Endothelial cell (in vitro differentiated cells): ENCODE measurements around the gene DGCR8. TPM values are rescaled to one million over a fixed set of nuclear protein-coding genes. Genes with fewer than 3 reads are reported as not detected.
"Not testable (repeated sequence)": the region's sequence is repeated elsewhere in the genome, so short reads cannot be mapped to it uniquely, and the experiment has no call there.

Experiments
- DNase-seq: peaks from one replicate; pipeline ENCODE4 v3.0.0; 2021; ENCODE audit warnings: low spot score
- H3K27ac Mint-ChIP-seq: one replicate; pipeline ENCODE4 v1.8.0; 2021; ENCODE audit warnings: mixed read lengths, inconsistent platforms; ENCODE audit not compliant: unreplicated experiment
- H3K27me3 Mint-ChIP-seq: one replicate; pipeline ENCODE4 v1.8.0; 2021; ENCODE audit warnings: mild to moderate bottlenecking, moderate library complexity, mixed read lengths, inconsistent platforms; ENCODE audit not compliant: unreplicated experiment
- H3K36me3 Mint-ChIP-seq: one replicate; pipeline ENCODE4 v1.8.0; 2021; ENCODE audit warnings: mild to moderate bottlenecking, low read depth, mixed read lengths, inconsistent platforms; ENCODE audit not compliant: unreplicated experiment
- H3K4me1 Mint-ChIP-seq: one replicate; pipeline ENCODE4 v1.8.0; 2021; ENCODE audit warnings: mild to moderate bottlenecking, mixed read lengths, inconsistent platforms; ENCODE audit not compliant: unreplicated experiment
- H3K4me3 Mint-ChIP-seq: one replicate; pipeline ENCODE4 v1.8.0; 2021; ENCODE audit warnings: mild to moderate bottlenecking, mixed read lengths, inconsistent platforms; ENCODE audit not compliant: unreplicated experiment
- H3K9me3 Mint-ChIP-seq: one replicate; pipeline ENCODE4 v1.8.0; 2021; ENCODE audit warnings: mixed read lengths, inconsistent platforms; ENCODE audit not compliant: unreplicated experiment
- CTCF ChIP-seq: fragments of 200-600 bp; sonication (generic); IDR thresholded peaks from one replicate; pipeline ENCODE4 v1.5.0; 2021; ENCODE audit warnings: antibody characterized with exemption; ENCODE audit not compliant: unreplicated experiment
- microRNA-seq: library from miRNA; unstranded; fragments of <30 nt; microRNA quantifications from one replicate; pipeline ENCODE4, GENCODE V29; 2020; ENCODE audit not compliant: unreplicated experiment
- total RNA-seq: library from RNA; stranded (reverse); fragmentation: NEBNext Ultra II Directional; extraction: Animal tissue kit (Norgen Biotek cat#: 25700); gene quantifications from one replicate; pipeline ENCODE4 v1.2.1, GENCODE V29; 2021; ENCODE audit not compliant: unreplicated experiment

Gene DGCR8
- total RNA-seq, 1 donor from 2014 or later = 46.6 TPM

- H3K27ac Mint-ChIP-seq = no peak overlapping the region
- TF ChIP-seq CTCF = no peak
- no peaks in the 10 kb centered on the region for H3K9me3 Mint-ChIP-seq
- H3K36me3 Mint-ChIP-seq = no peaks in the 10 kb centered on the region
- H3K4me3 Mint-ChIP-seq = no peak overlapping the region
- no peak for DNase-seq
- peaks cover 4% of the 10 kb centered on the region for H3K27me3 Mint-ChIP-seq
- H3K4me1 Mint-ChIP-seq = no peaks in the 10 kb centered on the region
Measured at GRCh38 chr22:20158391-20159036, 78.5 kb downstream of the DGCR8 start.

GRCh38 chr22:20159076-20159475 is 79.0 kb downstream of the DGCR8 start:
- no peak for TF ChIP-seq CTCF
- Mint-ChIP-seq H3K4me1 (no peaks in the 10 kb centered on the region), H3K27ac (no peak overlapping the region), H3K4me3 (no peak overlapping the region), H3K27me3 (peaks cover 2% of the 10 kb centered on the region), H3K36me3 (peaks cover under 1% of the 10 kb centered on the region), H3K9me3 (no peaks in the 10 kb centered on the region)
- DNase-seq = no peak

- H3K4me3 Mint-ChIP-seq, H3K27me3 Mint-ChIP-seq, H3K27ac Mint-ChIP-seq, H3K36me3 Mint-ChIP-seq, H3K9me3 Mint-ChIP-seq, DNase-seq, H3K4me1 Mint-ChIP-seq: not testable (repeated sequence)
Measured at GRCh38 chr22:20159531-20159930, 79.5 kb downstream of the DGCR8 start.

GRCh38 chr22:20160041-20160440 is 80.0 kb downstream of the DGCR8 start:
- TF ChIP-seq CTCF = no peak
- Mint-ChIP-seq H3K4me1 (no peaks in the 10 kb centered on the region), H3K27me3 (peaks cover 6% of the 10 kb centered on the region), H3K9me3 (no peaks in the 10 kb centered on the region), H3K4me3 (no peak overlapping the region), H3K36me3 (peaks cover 4% of the 10 kb centered on the region), H3K27ac (no peak overlapping the region)
- DNase-seq = no peak

Small RNAs within 50 kb of the gene (microRNA-seq; reads per million reads assigned to microRNA genes)
- gene MIR185 (250 reads per million, percentile 87 among the genes with 10 or more reads in this experiment), gene MIR6816 (1.0 reads per million, percentile 13 among the genes with 10 or more reads in this experiment)

Other genes starting within 250 kb of the DGCR8 start
- 3.7 TPM for gene GNB1L, start 225.4 kb upstream of the DGCR8 start, total RNA-seq
- 20.3 TPM for gene RTL10, start 225.4 kb upstream of the DGCR8 start, total RNA-seq
- 49.0 TPM for gene COMT, start 138.5 kb upstream of the DGCR8 start, total RNA-seq
- gene TXNRD2, start 138.4 kb upstream of the DGCR8 start, total RNA-seq = 23.0 TPM
- gene ARVCF, start 63.4 kb upstream of the DGCR8 start, total RNA-seq = 67.3 TPM
- 15.3 TPM for gene TANGO2, start 59.1 kb upstream of the DGCR8 start, total RNA-seq
- 142 TPM for gene RANBP1, start 35.9 kb downstream of the DGCR8 start, total RNA-seq
- 44.8 TPM for gene TRMT2A, start 37.0 kb downstream of the DGCR8 start, total RNA-seq
- gene ZDHHC8, start 51.6 kb downstream of the DGCR8 start, total RNA-seq = 118 TPM
- not detected for gene CCDC188, start 70.8 kb downstream of the DGCR8 start, total RNA-seq
- gene RTN4R, start 188.1 kb downstream of the DGCR8 start, total RNA-seq = 19.0 TPM
- gene DGCR6L, start 239.8 kb downstream of the DGCR8 start, total RNA-seq = 54.2 TPM